OCI-LY7 (cell line): ENCODE results near the gene STOM. TPM values are rescaled to one million over a fixed set of nuclear protein-coding genes. Genes with fewer than 3 reads are reported as not detected.

Experiments
- BruUV-seq: library from RNA; stranded (reverse); fragments of 400-500 nt; replicated peaks from 2 replicates; lab custom pipeline; 2021; lab: Mats Ljungman, UMichigan
- CTCF ChIA-PET: fragments of 300-600 bp; sonication (Branson Sonifier 250); formaldehyde crosslinking; loops from one replicate; lab custom pipeline; 2022; ENCODE audit warnings: antibody characterized with exemption; ENCODE audit not compliant: unreplicated experiment; lab: Charles Lee
- POLR2A ChIA-PET: fragments of 300-600 bp; sonication (Branson Sonifier 250); formaldehyde crosslinking; loops from one replicate; lab custom pipeline; 2022; ENCODE audit warnings: antibody characterized with exemption; lab: Charles Lee
- DNase-seq: peaks from one replicate; pipeline ENCODE4 v3.0.0-alpha.2; 2015; ENCODE audit warnings: low spot score
- H2AFZ ChIP-seq: fragments of 200-600 bp; sonication (generic), shearing (Covaris generic); 2 replicates; pipeline ENCODE4 v1.6.1; 2014; ENCODE audit warnings: mild to moderate bottlenecking, antibody characterized with exemption, low read length, moderate library complexity
- H3K27ac ChIP-seq: fragments of 200-600 bp; sonication (generic); 2 replicates; pipeline ENCODE4 v1.5.1; 2014; ENCODE audit warnings: mixed run types, low read depth, mild to moderate bottlenecking, moderate library complexity, low read length, inconsistent platforms; ENCODE audit not compliant: poor library complexity, severe bottlenecking
- H3K36me3 ChIP-seq: fragments of 200-600 bp; sonication (generic); 2 replicates; pipeline ENCODE4 v1.6.1; 2014; ENCODE audit warnings: mild to moderate bottlenecking, antibody characterized with exemption, low read length, moderate library complexity, mixed read lengths; ENCODE audit not compliant: insufficient read depth
- H3K4me1 ChIP-seq: fragments of 200-600 bp; sonication (generic); 2 replicates; pipeline ENCODE4 v1.5.1; 2014; ENCODE audit warnings: mild to moderate bottlenecking, low read length; ENCODE audit not compliant: insufficient read depth, poor library complexity, severe bottlenecking
- H3K4me2 ChIP-seq: fragments of 200-600 bp; sonication (generic); 2 replicates; pipeline ENCODE4 v1.6.1; 2014; ENCODE audit warnings: mild to moderate bottlenecking, low read length
- H3K4me3 ChIP-seq: fragments of 200-600 bp; sonication (generic); 2 replicates; pipeline ENCODE4 v1.5.1; 2014; ENCODE audit warnings: mild to moderate bottlenecking, low read depth, low read length; ENCODE audit not compliant: poor library complexity, severe bottlenecking
- H3K79me2 ChIP-seq: fragments of 200-600 bp; sonication (generic); 2 replicates; pipeline ENCODE4 v1.6.1; 2016; ENCODE audit warnings: low read depth, mild to moderate bottlenecking, low read length, moderate library complexity, mixed read lengths; ENCODE audit not compliant: insufficient read depth
- H3K9me2 ChIP-seq: fragments of 200-600 bp; sonication (generic); 2 replicates; pipeline ENCODE4 v1.6.1; 2016; ENCODE audit warnings: mild to moderate bottlenecking, low read length, mixed read lengths; ENCODE audit not compliant: insufficient read depth
- H3K9me3 ChIP-seq: fragments of 200-600 bp; sonication (generic); 2 replicates; pipeline ENCODE4 v1.6.1; 2014; ENCODE audit warnings: mild to moderate bottlenecking, mixed run types, low read length, mixed read lengths
- H4K20me1 ChIP-seq: fragments of 200-600 bp; sonication (generic); 2 replicates; pipeline ENCODE4 v1.6.1; 2014; ENCODE audit warnings: mild to moderate bottlenecking, antibody characterized with exemption, low read length, moderate library complexity, mixed read lengths; ENCODE audit not compliant: insufficient read depth
- EZH2phosphoT487 ChIP-seq: fragments of 200-600 bp; sonication (generic); IDR thresholded peaks from 2 replicates; pipeline ENCODE4 v1.6.1; 2018; ENCODE audit warnings: low read depth, borderline replicate concordance, mild to moderate bottlenecking, mixed run types, antibody characterized with exemption, low read length, moderate library complexity, mixed read lengths
- intact Hi-C: fragments of 100-400 bp; cut with micrococcal nuclease; formaldehyde crosslinking; loops from one replicate; pipeline ENCODE4 v1.10.0; 2022; ENCODE audit not compliant: unreplicated experiment
- total RNA-seq, 2 experiments: library from RNA; depleted of rRNA in 1 of 2; stranded (reverse); fragments of >200 nt in 1 of 2; shearing (Covaris generic) in 1 of 2; gene quantifications; 2 replicates each; pipeline ENCODE4 v1.2.3, GENCODE V29; 2014 to 2022
- TF ChIP-seq, protein P1 (sequence below): fragments of 200-600 bp; sonication (generic); conservative IDR thresholded peaks from 2 replicates; pipeline ENCODE4 v1.5.1; 2014; ENCODE audit warnings: mild to moderate bottlenecking, antibody characterized with exemption, low read length, moderate library complexity, mixed read lengths

Gene STOM
- total RNA-seq, 2 experiments from 2014 or later, result 5.7 to 7.3 TPM

DNA sequence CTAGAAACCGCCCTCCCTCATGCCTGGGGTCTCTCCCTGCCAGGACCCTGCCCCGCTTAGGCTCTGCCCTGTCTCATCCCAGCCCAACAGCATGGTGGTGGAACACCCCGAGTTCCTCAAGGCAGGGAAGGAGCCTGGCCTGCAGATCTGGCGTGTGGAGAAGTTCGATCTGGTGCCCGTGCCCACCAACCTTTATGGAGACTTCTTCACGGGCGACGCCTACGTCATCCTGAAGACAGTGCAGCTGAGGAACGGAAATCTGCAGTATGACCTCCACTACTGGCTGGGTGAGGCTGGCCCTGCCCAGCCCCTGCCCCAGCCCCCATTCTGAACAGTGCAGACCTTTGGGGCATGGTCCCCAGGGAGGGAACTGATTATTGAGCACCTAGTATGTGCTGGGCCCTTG is 68.2 kb downstream of the STOM start:
- POLR2A ChIA-PET, result no interaction called here
- intact Hi-C loops, result no loop called here
- CTCF ChIA-PET, result no interaction called here
- H3K9me2 ChIP-seq, result no peaks in the 10 kb centered on the region
- no peak overlapping the region for H2AFZ ChIP-seq
- H3K4me1 ChIP-seq, result peaks cover 3% of the 10 kb centered on the region
- no peak overlapping the region for H3K4me3 ChIP-seq
- no peaks in the 10 kb centered on the region for H3K36me3 ChIP-seq
- BruUV-seq, result no TSS peak
- no peak overlapping the region for H3K4me2 ChIP-seq
- H3K27ac ChIP-seq, result no peak overlapping the region
- H4K20me1 ChIP-seq, result no peaks in the 10 kb centered on the region
- H3K79me2 ChIP-seq, result no peaks in the 10 kb centered on the region
- H3K9me3 ChIP-seq, result no peaks in the 10 kb centered on the region
- DNase-seq, result no peak
- no peak for TF ChIP-seq EZH2phosphoT487
- TF ChIP-seq, protein P1, sequence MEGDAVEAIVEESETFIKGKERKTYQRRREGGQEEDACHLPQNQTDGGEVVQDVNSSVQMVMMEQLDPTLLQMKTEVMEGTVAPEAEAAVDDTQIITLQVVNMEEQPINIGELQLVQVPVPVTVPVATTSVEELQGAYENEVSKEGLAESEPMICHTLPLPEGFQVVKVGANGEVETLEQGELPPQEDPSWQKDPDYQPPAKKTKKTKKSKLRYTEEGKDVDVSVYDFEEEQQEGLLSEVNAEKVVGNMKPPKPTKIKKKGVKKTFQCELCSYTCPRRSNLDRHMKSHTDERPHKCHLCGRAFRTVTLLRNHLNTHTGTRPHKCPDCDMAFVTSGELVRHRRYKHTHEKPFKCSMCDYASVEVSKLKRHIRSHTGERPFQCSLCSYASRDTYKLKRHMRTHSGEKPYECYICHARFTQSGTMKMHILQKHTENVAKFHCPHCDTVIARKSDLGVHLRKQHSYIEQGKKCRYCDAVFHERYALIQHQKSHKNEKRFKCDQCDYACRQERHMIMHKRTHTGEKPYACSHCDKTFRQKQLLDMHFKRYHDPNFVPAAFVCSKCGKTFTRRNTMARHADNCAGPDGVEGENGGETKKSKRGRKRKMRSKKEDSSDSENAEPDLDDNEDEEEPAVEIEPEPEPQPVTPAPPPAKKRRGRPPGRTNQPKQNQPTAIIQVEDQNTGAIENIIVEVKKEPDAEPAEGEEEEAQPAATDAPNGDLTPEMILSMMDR, result no peak

DNA sequence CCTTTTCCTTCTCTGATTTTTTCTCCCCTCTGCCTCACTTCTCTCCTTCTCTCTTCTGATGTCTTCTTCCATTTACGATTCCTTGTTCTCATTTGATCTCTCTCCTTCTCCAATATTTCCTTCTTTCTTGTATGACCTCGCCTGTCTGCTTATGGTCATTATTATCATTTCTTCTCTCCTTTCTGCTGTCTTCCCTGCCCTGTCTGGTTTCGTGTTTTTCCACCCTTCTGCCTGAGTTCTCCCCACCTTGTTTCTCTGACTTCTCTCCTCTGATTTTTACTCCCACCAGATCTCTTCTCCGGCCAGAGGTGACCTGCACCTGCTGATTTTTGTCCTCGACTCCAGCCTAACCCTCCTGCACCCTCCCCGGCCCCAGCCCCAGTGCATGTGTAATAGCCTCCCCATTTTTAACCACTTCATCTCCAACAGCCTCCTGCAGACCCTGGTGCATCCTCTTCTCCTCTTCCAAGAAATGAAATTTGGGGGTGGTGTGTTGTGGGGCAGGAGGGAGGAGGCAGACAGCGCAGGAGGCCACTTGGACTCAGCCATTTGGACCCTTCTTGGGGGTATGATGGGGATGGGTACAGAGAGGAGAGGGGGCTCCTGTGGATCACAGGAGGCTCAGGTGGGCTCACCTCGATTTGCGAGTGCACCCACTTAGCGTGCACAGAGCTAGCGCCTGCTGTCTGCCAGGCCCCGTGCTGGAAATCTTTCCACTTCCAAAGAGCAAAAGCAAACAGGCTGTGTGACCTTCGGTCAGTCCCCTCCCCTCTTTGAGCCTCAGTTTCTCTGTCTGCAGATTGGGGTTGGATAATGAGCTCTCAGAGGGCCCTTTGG is 69.5 kb downstream of the STOM start:
- Histone ChIP-seq H3K9me3 (no peaks in the 10 kb centered on the region), H4K20me1 (no peaks in the 10 kb centered on the region), H3K4me1 (peaks cover 3% of the 10 kb centered on the region), H3K79me2 (no peaks in the 10 kb centered on the region), H3K9me2 (no peaks in the 10 kb centered on the region), H3K36me3 (no peaks in the 10 kb centered on the region), H3K4me3 (no peak overlapping the region), H3K27ac (no peak overlapping the region), H3K4me2 (peak overlapping the region; percentile 10; the same call in 1 of the 2 replicates), H2AFZ (no peak overlapping the region)
- BruUV-seq, result no TSS peak
- TF ChIP-seq, protein P1, result no peak
- TF ChIP-seq EZH2phosphoT487, result no peak
- ChIA-PET CTCF (interaction anchor here (0.7 kb wide), 1 partner anchor 301 kb away, joined by 3 read pairs; no protein-coding TSS in a partner anchor), POLR2A (no interaction called here)
- DNase-seq, result no peak
- intact Hi-C loops, result no loop called here
